AG08395 (cell line): ENCODE results near the gene INPP5A.

Source experiments
- DNase-seq: peaks from one replicate; pipeline ENCODE4 v3.0.0; 2012; ENCODE audit warnings: mixed read lengths, low spot score

INPP5A gene

GRCh38 chr10:132706701-132707100, 169.1 kb downstream of the INPP5A start:
- DNase-seq = no peak

GRCh38 chr10:132707121-132707775, 169.7 kb downstream of the INPP5A start:
- no peak for DNase-seq

DNA sequence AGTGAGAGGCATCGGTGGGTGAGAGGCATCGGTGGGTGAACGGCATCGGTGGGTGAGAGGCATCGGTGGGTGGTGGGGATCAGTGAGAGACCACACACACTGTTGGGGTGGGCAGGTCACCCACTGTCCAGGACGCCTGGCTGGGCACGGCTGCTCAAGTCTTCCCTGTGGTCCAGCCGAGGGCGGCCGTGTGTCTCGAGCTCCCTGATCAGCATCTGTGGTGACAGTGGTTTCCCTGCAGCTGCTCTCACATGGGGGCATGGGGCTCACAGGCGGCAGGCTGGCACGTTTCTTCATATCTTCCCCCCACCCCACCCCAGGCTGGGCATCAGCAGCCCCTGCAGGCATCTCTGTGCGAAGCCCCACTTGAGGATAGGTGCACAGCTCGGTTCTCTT, 170.2 kb downstream of the INPP5A start:
- no peak for DNase-seq

DNA sequence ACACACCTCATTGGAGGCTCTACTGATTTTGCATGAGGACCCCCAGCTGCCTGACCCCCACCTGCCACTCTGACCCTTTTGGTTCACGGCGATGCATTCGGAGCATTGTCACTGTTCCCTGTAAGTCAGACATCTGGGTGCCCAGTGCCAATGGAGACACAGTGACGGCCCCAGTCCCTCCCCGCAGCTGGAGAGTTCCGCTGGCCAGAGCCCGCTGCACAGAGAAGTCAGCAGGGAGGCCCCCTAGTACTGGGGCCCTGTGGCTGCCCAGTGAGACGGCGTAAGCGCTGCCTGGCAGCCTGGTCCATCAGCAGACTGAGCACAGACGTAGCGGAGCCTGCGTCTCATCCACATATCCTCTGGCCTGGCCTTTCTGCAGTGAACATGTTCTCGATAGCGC, 170.9 kb downstream of the INPP5A start:
- no peak for DNase-seq

- DNase-seq = no peak
Measured at GRCh38 chr10:132708936-132709335, 171.3 kb downstream of the INPP5A start.

DNA sequence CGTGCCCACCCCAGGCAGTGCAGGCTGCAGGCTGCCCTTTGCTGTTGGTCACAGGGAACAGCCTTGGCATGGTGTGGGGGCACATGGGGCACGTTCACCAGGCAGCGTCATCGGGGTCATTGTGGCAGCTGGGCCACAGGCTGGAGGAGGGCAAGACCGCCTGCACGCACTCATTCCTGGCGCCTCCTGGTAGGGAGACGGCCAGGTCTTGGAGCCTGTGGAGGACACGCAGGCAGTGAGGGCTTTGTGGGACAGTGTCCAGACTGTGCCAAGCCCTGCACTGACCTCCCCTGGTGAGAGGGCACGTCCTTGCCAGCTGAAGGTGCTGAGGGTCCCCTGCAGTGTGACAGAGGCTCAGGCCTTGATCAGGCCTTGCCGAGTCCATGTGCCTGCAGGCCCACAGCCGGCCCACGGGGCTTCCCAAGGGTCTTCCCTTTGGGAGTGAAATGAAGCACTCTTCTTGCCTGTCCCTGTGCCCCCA, 171.9 kb downstream of the INPP5A start:
- DNase-seq = no peak

GRCh38 chr10:132710036-132710686, 172.6 kb downstream of the INPP5A start:
- DNase-seq = no peak

DNA sequence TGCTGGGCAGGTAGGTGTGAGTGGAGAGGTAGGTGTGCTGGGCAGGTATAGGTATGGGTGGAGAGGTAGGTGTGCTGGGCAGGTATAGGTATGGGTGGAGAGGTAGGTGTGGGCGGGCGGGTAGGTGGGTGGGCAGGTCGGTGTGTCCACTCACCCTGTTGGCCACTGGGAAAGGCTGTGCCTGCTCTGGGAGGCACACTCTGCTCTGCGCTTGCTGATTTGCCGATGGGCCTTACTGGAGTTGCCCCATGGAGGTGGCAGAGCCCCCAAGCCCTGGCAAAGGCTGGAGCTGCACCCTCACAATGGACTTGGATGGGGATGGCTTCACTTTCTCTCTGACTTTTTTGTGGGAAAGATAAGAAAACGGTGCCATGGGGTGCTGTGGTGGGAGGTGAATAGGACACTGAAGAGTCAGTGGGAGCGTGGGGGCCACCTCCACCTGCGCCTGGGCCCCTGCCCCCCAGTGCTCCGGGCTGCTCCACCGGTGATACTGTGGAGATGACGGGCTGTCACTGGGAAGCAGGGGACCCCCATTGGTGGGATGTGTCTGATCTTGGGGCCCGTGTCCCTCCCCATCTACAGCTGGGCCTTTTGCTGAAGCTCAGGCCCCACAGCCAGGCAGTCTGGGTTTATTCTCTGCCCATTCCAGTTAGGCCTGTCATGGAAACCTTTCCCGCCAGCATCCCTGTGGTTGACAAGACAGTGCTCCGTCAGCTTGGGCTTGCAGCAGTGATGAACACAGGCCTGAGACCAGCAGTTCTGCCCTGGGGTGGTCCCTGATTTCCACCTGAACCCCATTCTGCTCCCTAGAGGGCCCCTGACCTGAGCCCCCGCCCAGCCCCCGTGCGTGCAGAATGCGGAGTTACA, 173.4 kb downstream of the INPP5A start:
- DNase-seq = no peak

GRCh38 chr10:132711613-132712121, 174.1 kb downstream of the INPP5A start:
- DNase-seq = no peak

GRCh38 chr10:132712291-132712690, 174.7 kb downstream of the INPP5A start:
- DNase-seq = no peak

DNA sequence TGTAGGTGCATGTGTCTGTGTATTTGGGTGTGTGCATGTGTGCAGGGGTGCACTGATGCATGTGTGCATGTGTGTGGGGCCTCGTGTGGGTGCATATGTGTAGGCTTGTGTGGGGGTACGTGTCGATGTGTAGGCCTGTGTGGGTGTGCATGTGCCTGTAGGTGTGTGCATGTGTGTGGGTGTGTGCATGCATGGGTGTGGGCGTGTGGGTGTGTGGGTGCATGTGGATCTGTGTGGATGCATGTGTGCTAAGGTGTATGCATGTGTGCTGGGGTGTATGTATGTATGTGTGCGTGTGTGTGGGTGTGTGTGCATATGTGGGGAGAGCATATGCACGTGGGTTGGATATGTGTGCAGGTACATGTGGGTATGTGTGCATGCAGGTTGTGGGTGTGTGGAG, 175.2 kb downstream of the INPP5A start:
- DNase-seq = no peak

GRCh38 chr10:132713421-132714095, 176.0 kb downstream of the INPP5A start:
- DNase-seq = no peak

DNA sequence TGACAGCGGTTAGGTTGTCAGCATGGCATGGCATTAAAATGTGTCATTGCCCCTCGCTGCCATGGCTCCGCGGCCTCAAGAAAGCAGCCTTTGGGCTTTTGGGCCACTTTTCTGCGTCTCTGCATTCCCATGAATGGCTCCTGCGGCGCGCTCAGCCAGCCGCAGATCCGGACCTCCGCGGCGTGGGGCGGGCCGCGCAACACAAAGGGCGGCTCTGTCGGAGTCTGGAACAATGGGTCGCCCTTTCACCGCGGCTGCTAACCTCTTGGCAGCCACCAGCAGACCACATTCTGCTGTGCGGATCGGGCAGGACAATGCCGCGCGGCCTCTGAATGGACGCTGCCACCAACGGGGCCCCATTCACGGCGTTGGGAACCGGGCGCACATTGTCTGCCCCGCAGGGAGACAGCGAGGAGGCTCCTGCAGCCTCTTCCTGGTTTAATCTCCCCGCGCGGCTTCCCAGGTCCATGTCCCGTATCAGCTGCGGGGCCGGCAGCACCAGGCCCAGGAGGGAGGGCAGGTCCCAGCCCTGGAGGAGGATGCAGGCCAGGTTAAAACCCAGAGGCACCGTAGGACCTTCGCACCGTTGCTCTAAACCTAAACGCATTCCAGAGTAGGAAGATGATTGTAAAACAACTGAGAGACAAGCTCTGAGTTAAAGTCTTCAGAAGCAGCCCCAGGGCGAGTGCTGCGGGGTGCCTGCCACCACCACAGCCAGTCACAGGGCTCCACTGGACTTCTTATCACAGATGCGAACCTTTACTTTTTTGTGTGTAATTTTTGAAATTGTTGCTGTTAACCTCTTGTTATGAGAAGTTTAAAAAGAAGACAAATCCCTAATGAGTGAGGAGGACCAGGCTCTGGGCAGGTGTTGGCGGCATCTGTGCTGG, 176.8 kb downstream of the INPP5A start:
- no peak for DNase-seq

DNA sequence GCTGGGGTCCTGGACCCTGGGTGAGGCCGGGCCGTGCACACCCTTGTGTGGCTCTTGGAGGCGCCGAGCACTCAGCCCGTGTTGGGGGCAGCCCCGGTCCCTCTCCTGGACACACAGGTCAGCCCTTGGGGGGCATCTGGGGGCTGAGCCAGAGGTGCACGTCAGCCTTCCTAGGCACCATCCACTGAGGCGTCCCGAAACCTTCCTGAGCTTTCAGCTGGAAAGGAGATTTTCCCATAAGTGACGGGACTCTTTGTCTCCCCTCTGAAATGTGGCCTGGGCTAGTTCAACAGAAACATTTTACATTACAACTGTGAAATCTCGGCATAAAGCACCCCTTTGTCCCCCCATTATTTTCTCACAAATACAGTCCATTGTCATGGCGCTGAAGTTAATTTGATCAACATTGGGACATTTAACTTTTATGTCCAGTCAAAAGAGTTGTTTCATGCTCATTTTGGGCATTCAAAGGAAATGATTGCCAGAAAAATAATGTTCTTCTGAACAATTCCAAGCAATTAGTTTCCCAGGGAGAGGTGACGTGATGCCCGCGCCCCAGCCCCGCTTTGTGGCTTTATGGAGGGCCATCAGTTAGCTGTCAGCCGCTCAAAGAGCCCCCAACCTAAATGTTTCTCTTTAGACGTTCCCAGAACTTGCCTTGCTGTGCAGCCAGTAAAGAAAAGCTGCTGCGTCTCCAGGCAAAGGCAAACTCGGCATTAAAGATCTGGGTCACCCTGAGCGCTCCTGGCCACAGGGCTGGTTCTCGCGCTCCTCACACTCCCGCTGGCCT, 177.6 kb downstream of the INPP5A start:
- DNase-seq = no peak

DNA sequence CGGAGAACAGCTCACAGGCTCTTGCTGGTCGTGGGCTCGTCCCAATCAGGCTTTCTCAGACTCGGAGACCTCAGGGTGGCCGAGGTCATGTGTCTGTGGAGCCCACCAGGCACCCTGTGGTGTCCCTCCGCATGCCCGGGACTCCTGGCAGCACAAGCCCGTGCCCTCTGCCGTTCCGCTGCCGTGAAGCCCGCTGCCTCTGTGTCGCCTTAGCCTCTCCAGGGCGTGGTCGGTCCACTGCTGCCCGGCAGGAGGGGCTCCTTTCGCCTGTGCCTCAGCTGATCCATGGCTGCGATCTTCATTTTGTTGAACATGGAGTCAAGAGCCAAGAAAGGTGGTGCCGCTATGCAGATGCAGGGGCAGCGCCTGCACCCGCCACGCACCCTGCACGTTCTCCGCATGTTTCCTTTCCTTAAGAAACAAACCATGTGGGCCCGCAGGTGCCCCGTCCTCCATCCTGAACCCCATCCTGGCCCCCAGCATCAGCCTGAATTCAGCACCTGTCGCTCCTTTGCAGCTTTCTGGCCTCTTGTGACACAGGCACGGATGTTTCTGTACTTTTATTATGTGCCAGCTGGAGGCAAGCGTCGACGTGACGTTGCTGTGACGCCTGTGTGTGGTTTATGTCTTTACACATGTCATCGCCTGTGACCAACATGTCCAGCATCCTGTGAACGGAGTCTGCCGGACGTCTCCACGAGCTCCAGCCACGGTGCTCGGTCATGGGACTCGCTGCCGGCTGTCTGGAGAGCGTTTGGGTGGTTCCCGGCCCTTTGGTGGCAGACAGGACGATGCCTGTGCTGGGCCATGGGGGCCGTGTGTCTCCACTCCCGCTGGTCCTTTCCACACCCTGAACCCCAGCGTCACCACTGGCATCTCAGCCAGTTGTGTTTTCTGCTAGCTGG, 178.4 kb downstream of the INPP5A start:
- no peak for DNase-seq

DNA sequence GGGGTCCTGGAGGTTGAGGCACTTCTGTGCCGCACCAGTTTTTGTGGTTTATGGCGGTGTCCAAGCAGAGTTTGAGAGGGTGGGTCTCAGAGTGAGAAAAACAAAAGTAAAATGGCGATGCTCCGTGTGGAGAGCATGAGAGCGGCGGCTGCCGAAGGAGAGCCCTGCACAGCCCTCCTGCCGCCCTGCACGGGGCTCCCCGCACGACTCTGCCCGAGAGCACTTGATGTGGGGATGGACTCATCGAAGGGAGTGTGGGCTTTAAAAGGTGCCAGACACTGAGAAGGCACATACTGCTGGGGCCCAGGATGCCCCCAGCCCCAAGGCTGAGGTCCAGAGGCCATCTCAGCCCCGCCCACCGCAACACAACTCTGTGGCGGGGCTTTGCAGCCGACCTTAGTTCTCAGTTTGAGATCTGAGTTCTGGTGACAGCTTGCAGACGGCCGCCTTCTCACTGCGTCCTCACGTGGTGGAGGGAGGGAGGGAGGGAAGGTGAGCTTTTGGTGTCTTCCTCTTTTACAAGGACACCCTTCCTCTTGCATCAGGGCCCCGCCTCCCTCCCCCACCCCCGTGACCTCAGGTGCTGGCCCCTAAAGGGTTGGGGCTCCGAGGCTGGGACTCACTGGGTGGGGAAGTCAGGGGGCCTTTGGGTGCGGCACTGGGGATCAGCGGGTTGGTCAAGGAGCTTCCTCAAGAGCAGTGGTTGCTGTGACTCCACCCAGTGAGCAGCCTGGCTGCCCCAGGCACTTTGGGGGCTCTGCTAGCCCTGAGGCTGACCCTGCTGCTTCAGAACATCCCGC, 179.3 kb downstream of the INPP5A start:
- DNase-seq = no peak

- no peak for DNase-seq
Measured at GRCh38 chr10:132721725-132722124, 184.1 kb downstream of the INPP5A start.
